K562 (cell line): ENCODE data around the gene SLC24A3. TPM values are rescaled to one million over a fixed set of nuclear protein-coding genes. Genes with fewer than 3 reads are reported as not detected.
A peak's percentile ranks its signal among the peaks of the same experiment; 100 is the strongest.

Experiments used
- ETV5 ChIP-seq: sonication (generic); formaldehyde crosslinking; IDR thresholded peaks from 2 replicates; pipeline ENCODE4 v1.4.0; 2020; ENCODE audit warnings: low read depth, mild to moderate bottlenecking, missing genetic modification reagents
- FUS ChIP-seq: fragments of 200-400 bp; formaldehyde crosslinking; optimal IDR thresholded peaks from 2 replicates; pipeline ENCODE3; 2017; ENCODE audit warnings: low read depth, low read length
- MYNN ChIP-seq, 2 experiments: sonication (generic); formaldehyde crosslinking in 1 of 2; IDR thresholded peaks; 2 replicates each; pipeline versions ENCODE4 v1.5.0 to v1.6.1; 2016 to 2020; ENCODE audit warnings: antibody characterized with exemption in 1 of 2, missing genetic modification reagents in 1 of 2
- ZNF12 ChIP-seq: sonication (generic); formaldehyde crosslinking; IDR thresholded peaks from 2 replicates; pipeline ENCODE4 v1.4.0; 2020; ENCODE audit warnings: mild to moderate bottlenecking, missing genetic modification reagents
- polyA plus RNA-seq, 8 experiments: library from polyadenylated mRNA; depleted of rRNA in 4 of 8; stranded (reverse) in 5 of 8; unstranded in 3 of 8; fragments of >200 nt; fragmentation: Nextera tagmentation in 2 of 8; fragmentation: Illumina TruSeq in 1 of 8; extraction: Ambion mirVana in 2 of 8; extraction: Trizol in 1 of 8; gene quantifications; 2 replicates each; pipeline versions ENCODE4 v1.2.1 to v1.2.3, GENCODE V29; 2011 to 2014; ENCODE audit warnings: inconsistent platforms in 1 of 8, missing spikeins in 1 of 8
- total RNA-seq, 7 experiments: library from RNA; depleted of rRNA in 6 of 7; stranded (reverse); fragments of >200 nt in 6 of 7; fragmentation: Illumina TruSeq in 2 of 7; extraction: Trizol in 2 of 7; gene quantifications; 2 replicates each; pipeline versions ENCODE4 v1.2.1 to v1.2.3, GENCODE V29; 2011 to 2021; ENCODE audit warnings: low replicate concordance in 1 of 7
- TF ChIP-seq, protein P1 (sequence below): fragments of 450-650 bp; IDR thresholded peaks from 2 replicates; pipeline ENCODE4 v1.6.1; 2016; ENCODE audit warnings: mild to moderate bottlenecking, moderate library complexity
- TF ChIP-seq, protein P2 (sequence below): fragments of 450-650 bp; IDR thresholded peaks from 2 replicates; pipeline ENCODE4 v1.6.1; 2017; ENCODE audit warnings: antibody characterized with exemption
- TF ChIP-seq, protein P3 (sequence below): sonication (generic); formaldehyde crosslinking; IDR thresholded peaks from 2 replicates; pipeline ENCODE4 v1.8.0; 2022; ENCODE audit warnings: mild to moderate bottlenecking, missing genetic modification reagents
- TF ChIP-seq, protein P4 (sequence below): fragments of 450-650 bp; IDR thresholded peaks from 2 replicates; pipeline ENCODE4 v1.6.1; 2016; ENCODE audit warnings: mild to moderate bottlenecking
- TF ChIP-seq, protein P5 (sequence below): sonication (generic); formaldehyde crosslinking; IDR thresholded peaks from 2 replicates; pipeline ENCODE4 v1.5.0; 2020; ENCODE audit warnings: missing genetic modification reagents

Gene SLC24A3
- total and polyA plus RNA-seq, 9 of the 15 experiments (the other 6 are each of a cell fraction or from before 2014, with no cell fraction given): not detected

DNA sequence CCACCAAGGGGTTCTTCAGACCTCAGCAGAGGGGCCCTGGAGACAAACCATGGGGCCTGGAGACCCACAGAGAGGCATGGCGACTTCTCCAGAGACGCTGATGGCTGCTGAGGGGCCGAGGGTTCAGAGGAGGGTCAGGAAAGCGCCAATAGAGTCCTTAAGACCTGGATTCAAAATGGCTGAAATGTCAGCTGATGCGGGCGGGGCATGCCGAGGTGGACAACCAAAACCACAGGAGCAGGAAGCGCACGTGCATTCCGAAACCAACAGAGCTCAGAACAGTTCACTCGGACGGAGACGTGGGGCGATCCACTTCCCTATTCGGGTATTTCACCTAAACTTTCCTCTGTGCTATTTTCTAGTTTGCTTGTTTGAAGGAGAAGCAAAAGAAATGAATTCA is 445.7 kb downstream of the SLC24A3 start (continued):
- TF ChIP-seq, protein P1, sequence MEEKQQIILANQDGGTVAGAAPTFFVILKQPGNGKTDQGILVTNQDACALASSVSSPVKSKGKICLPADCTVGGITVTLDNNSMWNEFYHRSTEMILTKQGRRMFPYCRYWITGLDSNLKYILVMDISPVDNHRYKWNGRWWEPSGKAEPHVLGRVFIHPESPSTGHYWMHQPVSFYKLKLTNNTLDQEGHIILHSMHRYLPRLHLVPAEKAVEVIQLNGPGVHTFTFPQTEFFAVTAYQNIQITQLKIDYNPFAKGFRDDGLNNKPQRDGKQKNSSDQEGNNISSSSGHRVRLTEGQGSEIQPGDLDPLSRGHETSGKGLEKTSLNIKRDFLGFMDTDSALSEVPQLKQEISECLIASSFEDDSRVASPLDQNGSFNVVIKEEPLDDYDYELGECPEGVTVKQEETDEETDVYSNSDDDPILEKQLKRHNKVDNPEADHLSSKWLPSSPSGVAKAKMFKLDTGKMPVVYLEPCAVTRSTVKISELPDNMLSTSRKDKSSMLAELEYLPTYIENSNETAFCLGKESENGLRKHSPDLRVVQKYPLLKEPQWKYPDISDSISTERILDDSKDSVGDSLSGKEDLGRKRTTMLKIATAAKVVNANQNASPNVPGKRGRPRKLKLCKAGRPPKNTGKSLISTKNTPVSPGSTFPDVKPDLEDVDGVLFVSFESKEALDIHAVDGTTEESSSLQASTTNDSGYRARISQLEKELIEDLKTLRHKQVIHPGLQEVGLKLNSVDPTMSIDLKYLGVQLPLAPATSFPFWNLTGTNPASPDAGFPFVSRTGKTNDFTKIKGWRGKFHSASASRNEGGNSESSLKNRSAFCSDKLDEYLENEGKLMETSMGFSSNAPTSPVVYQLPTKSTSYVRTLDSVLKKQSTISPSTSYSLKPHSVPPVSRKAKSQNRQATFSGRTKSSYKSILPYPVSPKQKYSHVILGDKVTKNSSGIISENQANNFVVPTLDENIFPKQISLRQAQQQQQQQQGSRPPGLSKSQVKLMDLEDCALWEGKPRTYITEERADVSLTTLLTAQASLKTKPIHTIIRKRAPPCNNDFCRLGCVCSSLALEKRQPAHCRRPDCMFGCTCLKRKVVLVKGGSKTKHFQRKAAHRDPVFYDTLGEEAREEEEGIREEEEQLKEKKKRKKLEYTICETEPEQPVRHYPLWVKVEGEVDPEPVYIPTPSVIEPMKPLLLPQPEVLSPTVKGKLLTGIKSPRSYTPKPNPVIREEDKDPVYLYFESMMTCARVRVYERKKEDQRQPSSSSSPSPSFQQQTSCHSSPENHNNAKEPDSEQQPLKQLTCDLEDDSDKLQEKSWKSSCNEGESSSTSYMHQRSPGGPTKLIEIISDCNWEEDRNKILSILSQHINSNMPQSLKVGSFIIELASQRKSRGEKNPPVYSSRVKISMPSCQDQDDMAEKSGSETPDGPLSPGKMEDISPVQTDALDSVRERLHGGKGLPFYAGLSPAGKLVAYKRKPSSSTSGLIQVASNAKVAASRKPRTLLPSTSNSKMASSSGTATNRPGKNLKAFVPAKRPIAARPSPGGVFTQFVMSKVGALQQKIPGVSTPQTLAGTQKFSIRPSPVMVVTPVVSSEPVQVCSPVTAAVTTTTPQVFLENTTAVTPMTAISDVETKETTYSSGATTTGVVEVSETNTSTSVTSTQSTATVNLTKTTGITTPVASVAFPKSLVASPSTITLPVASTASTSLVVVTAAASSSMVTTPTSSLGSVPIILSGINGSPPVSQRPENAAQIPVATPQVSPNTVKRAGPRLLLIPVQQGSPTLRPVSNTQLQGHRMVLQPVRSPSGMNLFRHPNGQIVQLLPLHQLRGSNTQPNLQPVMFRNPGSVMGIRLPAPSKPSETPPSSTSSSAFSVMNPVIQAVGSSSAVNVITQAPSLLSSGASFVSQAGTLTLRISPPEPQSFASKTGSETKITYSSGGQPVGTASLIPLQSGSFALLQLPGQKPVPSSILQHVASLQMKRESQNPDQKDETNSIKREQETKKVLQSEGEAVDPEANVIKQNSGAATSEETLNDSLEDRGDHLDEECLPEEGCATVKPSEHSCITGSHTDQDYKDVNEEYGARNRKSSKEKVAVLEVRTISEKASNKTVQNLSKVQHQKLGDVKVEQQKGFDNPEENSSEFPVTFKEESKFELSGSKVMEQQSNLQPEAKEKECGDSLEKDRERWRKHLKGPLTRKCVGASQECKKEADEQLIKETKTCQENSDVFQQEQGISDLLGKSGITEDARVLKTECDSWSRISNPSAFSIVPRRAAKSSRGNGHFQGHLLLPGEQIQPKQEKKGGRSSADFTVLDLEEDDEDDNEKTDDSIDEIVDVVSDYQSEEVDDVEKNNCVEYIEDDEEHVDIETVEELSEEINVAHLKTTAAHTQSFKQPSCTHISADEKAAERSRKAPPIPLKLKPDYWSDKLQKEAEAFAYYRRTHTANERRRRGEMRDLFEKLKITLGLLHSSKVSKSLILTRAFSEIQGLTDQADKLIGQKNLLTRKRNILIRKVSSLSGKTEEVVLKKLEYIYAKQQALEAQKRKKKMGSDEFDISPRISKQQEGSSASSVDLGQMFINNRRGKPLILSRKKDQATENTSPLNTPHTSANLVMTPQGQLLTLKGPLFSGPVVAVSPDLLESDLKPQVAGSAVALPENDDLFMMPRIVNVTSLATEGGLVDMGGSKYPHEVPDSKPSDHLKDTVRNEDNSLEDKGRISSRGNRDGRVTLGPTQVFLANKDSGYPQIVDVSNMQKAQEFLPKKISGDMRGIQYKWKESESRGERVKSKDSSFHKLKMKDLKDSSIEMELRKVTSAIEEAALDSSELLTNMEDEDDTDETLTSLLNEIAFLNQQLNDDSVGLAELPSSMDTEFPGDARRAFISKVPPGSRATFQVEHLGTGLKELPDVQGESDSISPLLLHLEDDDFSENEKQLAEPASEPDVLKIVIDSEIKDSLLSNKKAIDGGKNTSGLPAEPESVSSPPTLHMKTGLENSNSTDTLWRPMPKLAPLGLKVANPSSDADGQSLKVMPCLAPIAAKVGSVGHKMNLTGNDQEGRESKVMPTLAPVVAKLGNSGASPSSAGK: peak; percentile 36
- TF ChIP-seq, protein P2, sequence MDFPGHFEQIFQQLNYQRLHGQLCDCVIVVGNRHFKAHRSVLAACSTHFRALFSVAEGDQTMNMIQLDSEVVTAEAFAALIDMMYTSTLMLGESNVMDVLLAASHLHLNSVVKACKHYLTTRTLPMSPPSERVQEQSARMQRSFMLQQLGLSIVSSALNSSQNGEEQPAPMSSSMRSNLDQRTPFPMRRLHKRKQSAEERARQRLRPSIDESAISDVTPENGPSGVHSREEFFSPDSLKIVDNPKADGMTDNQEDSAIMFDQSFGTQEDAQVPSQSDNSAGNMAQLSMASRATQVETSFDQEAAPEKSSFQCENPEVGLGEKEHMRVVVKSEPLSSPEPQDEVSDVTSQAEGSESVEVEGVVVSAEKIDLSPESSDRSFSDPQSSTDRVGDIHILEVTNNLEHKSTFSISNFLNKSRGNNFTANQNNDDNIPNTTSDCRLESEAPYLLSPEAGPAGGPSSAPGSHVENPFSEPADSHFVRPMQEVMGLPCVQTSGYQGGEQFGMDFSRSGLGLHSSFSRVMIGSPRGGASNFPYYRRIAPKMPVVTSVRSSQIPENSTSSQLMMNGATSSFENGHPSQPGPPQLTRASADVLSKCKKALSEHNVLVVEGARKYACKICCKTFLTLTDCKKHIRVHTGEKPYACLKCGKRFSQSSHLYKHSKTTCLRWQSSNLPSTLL: no peak
- no peak for TF ChIP-seq FUS
- TF ChIP-seq, protein P3, sequence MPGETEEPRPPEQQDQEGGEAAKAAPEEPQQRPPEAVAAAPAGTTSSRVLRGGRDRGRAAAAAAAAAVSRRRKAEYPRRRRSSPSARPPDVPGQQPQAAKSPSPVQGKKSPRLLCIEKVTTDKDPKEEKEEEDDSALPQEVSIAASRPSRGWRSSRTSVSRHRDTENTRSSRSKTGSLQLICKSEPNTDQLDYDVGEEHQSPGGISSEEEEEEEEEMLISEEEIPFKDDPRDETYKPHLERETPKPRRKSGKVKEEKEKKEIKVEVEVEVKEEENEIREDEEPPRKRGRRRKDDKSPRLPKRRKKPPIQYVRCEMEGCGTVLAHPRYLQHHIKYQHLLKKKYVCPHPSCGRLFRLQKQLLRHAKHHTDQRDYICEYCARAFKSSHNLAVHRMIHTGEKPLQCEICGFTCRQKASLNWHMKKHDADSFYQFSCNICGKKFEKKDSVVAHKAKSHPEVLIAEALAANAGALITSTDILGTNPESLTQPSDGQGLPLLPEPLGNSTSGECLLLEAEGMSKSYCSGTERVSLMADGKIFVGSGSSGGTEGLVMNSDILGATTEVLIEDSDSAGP (CRISPR knock-in tag): no peak
- TF ChIP-seq, protein P4, sequence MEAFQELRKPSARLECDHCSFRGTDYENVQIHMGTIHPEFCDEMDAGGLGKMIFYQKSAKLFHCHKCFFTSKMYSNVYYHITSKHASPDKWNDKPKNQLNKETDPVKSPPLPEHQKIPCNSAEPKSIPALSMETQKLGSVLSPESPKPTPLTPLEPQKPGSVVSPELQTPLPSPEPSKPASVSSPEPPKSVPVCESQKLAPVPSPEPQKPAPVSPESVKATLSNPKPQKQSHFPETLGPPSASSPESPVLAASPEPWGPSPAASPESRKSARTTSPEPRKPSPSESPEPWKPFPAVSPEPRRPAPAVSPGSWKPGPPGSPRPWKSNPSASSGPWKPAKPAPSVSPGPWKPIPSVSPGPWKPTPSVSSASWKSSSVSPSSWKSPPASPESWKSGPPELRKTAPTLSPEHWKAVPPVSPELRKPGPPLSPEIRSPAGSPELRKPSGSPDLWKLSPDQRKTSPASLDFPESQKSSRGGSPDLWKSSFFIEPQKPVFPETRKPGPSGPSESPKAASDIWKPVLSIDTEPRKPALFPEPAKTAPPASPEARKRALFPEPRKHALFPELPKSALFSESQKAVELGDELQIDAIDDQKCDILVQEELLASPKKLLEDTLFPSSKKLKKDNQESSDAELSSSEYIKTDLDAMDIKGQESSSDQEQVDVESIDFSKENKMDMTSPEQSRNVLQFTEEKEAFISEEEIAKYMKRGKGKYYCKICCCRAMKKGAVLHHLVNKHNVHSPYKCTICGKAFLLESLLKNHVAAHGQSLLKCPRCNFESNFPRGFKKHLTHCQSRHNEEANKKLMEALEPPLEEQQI: no peak
- TF ChIP-seq ZNF12 (CRISPR knock-in tag): no peak
- TF ChIP-seq MYNN (IDR thresholded peaks at IDR 0.05): no peak
- no peak for TF ChIP-seq MYNN (CRISPR knock-in tag; IDR thresholded peaks at IDR 0.05)
- TF ChIP-seq, protein P5, sequence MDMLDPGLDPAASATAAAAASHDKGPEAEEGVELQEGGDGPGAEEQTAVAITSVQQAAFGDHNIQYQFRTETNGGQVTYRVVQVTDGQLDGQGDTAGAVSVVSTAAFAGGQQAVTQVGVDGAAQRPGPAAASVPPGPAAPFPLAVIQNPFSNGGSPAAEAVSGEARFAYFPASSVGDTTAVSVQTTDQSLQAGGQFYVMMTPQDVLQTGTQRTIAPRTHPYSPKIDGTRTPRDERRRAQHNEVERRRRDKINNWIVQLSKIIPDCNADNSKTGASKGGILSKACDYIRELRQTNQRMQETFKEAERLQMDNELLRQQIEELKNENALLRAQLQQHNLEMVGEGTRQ (CRISPR knock-in tag): peak; percentile 44
- no peak for TF ChIP-seq ETV5 (CRISPR knock-in tag)
